Measurements from ENCODE around the gene CSPG4.

DNA sequence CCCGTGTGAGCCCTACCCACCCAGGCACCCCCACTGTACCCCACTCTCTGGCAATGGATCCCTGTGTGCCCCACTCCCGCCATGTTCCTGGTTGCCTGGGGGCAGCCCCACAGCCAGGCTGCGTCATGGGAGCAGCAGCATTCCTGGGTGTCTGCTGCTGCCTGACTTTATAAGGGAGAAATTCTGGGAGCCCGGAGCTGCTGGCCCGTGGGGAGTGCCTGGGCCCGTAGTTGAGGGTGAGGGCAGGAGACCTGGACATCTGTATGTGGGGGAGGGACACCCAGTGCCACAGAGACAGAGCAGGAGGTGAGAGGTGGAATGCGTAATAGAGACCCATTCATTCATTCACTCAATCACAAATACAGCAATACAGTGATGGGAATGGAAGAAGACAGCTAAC is 15.1 kb downstream of the CSPG4 start:
- TF ChIP-seq, protein P1, sequence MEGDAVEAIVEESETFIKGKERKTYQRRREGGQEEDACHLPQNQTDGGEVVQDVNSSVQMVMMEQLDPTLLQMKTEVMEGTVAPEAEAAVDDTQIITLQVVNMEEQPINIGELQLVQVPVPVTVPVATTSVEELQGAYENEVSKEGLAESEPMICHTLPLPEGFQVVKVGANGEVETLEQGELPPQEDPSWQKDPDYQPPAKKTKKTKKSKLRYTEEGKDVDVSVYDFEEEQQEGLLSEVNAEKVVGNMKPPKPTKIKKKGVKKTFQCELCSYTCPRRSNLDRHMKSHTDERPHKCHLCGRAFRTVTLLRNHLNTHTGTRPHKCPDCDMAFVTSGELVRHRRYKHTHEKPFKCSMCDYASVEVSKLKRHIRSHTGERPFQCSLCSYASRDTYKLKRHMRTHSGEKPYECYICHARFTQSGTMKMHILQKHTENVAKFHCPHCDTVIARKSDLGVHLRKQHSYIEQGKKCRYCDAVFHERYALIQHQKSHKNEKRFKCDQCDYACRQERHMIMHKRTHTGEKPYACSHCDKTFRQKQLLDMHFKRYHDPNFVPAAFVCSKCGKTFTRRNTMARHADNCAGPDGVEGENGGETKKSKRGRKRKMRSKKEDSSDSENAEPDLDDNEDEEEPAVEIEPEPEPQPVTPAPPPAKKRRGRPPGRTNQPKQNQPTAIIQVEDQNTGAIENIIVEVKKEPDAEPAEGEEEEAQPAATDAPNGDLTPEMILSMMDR (IDR thresholded peaks at IDR 0.05; ENCODE audit: low read length) = no peak
- TF ChIP-seq EZH2 (optimal IDR thresholded peaks at IDR 0.05; ENCODE audit: low read depth, low read length) = no peak
- no peak for TF ChIP-seq EZH2phosphoT487 (IDR thresholded peaks at IDR 0.05; ENCODE audit: low read length)

Measured in MM.1S (cell line).